ENCODE data around the gene GRIN2A. TPM values are rescaled to one million over a fixed set of nuclear protein-coding genes. Genes with fewer than 3 reads are reported as not detected.

GRIN2A gene
- total RNA-seq (2014; rRNA removed; shearing (Covaris generic)): not detected in 2 replicates
- not detected in 2 replicates for polyA plus RNA-seq (2016; fragmentation: Nextera tagmentation; extraction: Ambion mirVana)

DNA sequence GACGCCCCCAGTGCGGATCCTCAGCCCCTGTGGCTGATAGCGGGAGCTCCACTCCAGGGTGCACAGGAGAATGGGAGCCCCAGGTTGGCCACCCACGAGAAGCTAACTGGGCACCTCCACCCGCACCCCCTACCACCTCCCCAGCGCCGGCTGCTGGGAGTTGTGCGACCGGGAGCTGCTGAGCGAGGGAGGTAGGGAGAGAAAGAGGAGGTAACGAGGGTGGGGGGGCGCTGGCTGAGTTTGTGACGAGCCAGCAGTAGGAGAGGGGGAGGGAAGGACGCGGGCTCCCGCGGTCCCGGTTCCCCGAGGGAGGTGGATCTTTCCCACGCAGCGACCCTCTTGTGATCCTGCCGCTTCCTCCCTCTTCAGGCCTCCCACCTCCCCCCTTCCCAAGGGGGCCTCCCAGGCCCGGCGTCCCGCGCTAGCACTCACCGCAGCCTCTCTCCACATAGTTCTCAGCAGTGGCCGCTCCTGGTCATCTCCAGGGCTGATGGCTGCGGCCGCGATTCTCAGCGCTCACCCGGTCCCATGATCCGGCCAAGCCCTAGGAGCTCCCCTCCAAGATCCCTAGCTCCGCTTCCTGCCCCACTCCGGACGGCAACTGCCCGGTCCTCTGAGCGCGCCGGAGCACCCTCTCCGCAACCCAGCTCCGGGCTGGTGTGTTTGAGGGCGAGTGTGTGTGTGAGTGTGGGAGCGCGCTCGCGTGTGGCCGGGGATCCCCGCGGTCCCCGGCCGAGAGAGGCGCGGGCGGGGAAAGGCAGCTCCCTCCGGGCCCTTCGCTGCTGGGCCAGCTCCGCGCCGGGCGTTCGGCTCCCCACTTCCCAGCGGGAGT is at the start of gene GRIN2A:
TSS of gene GRIN2A (minus strand) at position 207 of the 832 bp plus-strand sequence. CDS start 2,017 bp downstream, outside the sequence.
- Histone ChIP-seq H4K20me1 (ENCODE audit: insufficient read depth) (no peaks in the 10 kb centered on the region), H2AFZ (0 out of 2 replicates have a peak within 1 kb of the TSS, but pooled peaks have one; percentile 56), H3K9ac (no peak within 1 kb of the TSS), H3K4me3 (no peak within 1 kb of the TSS), H3K27ac (no peak within 1 kb of the TSS), H3K36me3 (ENCODE audit: low read depth) (no peaks in the 10 kb centered on the region), H3K79me2 (ENCODE audit: insufficient read depth) (no peaks in the 10 kb centered on the region), H3K4me1 (ENCODE audit: insufficient read depth) (no peaks in the 10 kb centered on the region), H3K4me2 (ENCODE audit: unreplicated experiment) (no peak within 1 kb of the TSS), H3K9me2 (ENCODE audit: insufficient read depth) (no peaks in the 10 kb centered on the region), H3K9me3 (ENCODE audit: low read depth) (no peaks in the 10 kb centered on the region), H3F3A (ENCODE audit: insufficient read depth) (no peaks in the 10 kb centered on the region), H3K27me3 (replicated peaks; ENCODE audit: insufficient read depth) (peaks cover 23% of the 10 kb centered on the region)
- 2% methylated on average over 40 to 64 of the region's 64 CpGs for WGBS, 2 experiments (ENCODE audit: low coverage in 1 of 2, low lambda C conversion rate in 2 of 2, missing lambda C conversion rate in 2 of 2)
- TF ChIP-seq EZH2phosphoT487 (IDR thresholded peaks at IDR 0.05; ENCODE audit: insufficient read depth, low read depth) (no peak), EZH2 (IDR thresholded peaks at IDR 0.05; ENCODE audit: insufficient read depth, poor library complexity, severe bottlenecking) (peak; percentile 22)
- in situ Hi-C loops (cut with MboI): loop anchor here (10.0 to 25.0 kb wide), 2 partner anchors 1038 to 1620 kb away; no protein-coding TSS in a partner anchor
- peak; percentile 9 for DNase-seq

DNA sequence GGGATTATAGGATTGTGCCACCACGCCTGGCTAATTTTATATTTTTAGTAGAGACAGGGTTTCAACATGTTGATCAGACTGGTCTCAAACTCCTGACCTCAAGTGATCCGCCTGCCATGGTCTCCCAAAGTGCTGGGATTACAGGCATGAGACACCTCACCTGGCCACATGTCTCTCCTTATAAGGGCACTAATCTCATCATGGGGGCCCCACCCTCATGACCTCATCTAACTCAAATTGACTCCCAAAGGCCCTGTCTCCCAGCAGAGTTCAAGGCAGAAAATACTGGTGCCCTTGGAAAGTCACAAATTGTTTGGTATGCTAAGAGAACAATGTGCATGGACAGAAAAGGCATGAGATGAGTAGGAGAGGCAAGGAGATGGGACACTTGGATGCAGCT is 49.3 kb upstream of the GRIN2A start:
- in situ Hi-C loops (cut with MboI): no loop called here
- no peaks in the 10 kb centered on the region for H3K9me3 ChIP-seq (ENCODE audit: low read depth)
- H3K36me3 ChIP-seq (ENCODE audit: low read depth): no peaks in the 10 kb centered on the region
- no peak overlapping the region for H3K9ac ChIP-seq
- H3K27ac ChIP-seq: no peak overlapping the region
- no peak for DNase-seq
- no peak overlapping the region for H2AFZ ChIP-seq
- H3K27me3 ChIP-seq (replicated peaks; ENCODE audit: insufficient read depth): no peaks in the 10 kb centered on the region
- no peaks in the 10 kb centered on the region for H3K79me2 ChIP-seq (ENCODE audit: insufficient read depth)
- H3F3A ChIP-seq (ENCODE audit: insufficient read depth): no peaks in the 10 kb centered on the region
- WGBS, 2 experiments (ENCODE audit: low coverage in 1 of 2, low lambda C conversion rate in 2 of 2, missing lambda C conversion rate in 2 of 2): 15 to 17% methylated on average over 2 of the region's 2 CpGs
- no peaks in the 10 kb centered on the region for H3K9me2 ChIP-seq (ENCODE audit: insufficient read depth)
- no peaks in the 10 kb centered on the region for H4K20me1 ChIP-seq (ENCODE audit: insufficient read depth)
- no peak for TF ChIP-seq EZH2phosphoT487 (IDR thresholded peaks at IDR 0.05; ENCODE audit: insufficient read depth, low read depth)
- no peak for TF ChIP-seq EZH2 (IDR thresholded peaks at IDR 0.05; ENCODE audit: insufficient read depth, poor library complexity, severe bottlenecking)
- H3K4me1 ChIP-seq (ENCODE audit: insufficient read depth): no peaks in the 10 kb centered on the region
- H3K4me3 ChIP-seq: no peak overlapping the region
- no peak overlapping the region for H3K4me2 ChIP-seq (ENCODE audit: unreplicated experiment)

DNA sequence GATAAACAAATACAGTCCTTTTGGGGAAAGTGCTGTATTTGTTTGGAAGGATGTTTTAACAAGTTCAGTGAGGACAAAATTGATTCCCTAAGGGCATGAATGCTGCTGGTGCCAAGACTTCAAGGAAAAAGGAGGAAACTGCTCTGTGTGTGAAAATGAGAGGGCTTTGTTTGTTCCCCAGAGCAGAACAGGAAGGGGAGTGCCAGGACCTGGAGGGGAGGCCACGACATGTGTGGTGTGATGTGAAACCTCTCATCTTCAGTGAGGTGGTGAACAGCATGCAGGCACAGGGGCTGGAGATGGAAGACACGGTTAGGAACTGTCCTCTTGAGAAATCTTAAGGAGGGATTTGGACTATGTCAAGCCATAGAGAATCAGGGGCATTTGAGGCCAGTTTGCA is 46.6 kb upstream of the GRIN2A start:
- Histone ChIP-seq H3F3A (ENCODE audit: insufficient read depth) (no peaks in the 10 kb centered on the region), H3K9ac (no peak overlapping the region), H3K4me1 (ENCODE audit: insufficient read depth) (no peaks in the 10 kb centered on the region), H3K9me3 (ENCODE audit: low read depth) (no peaks in the 10 kb centered on the region), H3K36me3 (ENCODE audit: low read depth) (no peaks in the 10 kb centered on the region), H3K4me2 (ENCODE audit: unreplicated experiment) (no peak overlapping the region), H3K9me2 (ENCODE audit: insufficient read depth) (no peaks in the 10 kb centered on the region), H3K4me3 (no peak overlapping the region), H3K79me2 (ENCODE audit: insufficient read depth) (no peaks in the 10 kb centered on the region), H2AFZ (no peak overlapping the region), H3K27ac (no peak overlapping the region), H3K27me3 (replicated peaks; ENCODE audit: insufficient read depth) (no peaks in the 10 kb centered on the region), H4K20me1 (ENCODE audit: insufficient read depth) (no peaks in the 10 kb centered on the region)
- in situ Hi-C loops (cut with MboI): no loop called here
- no peak for TF ChIP-seq EZH2phosphoT487 (IDR thresholded peaks at IDR 0.05; ENCODE audit: insufficient read depth, low read depth)
- TF ChIP-seq EZH2 (IDR thresholded peaks at IDR 0.05; ENCODE audit: insufficient read depth, poor library complexity, severe bottlenecking): no peak
- WGBS, 2 experiments (ENCODE audit: low coverage in 1 of 2, low lambda C conversion rate in 2 of 2, missing lambda C conversion rate in 2 of 2): 0 to 5% methylated on average over 2 of the region's 2 CpGs
- no peak for DNase-seq

- no peaks in the 10 kb centered on the region for H3K9me2 ChIP-seq (ENCODE audit: insufficient read depth)
- no peak overlapping the region for H3K4me3 ChIP-seq
- no peak for DNase-seq
- H3K79me2 ChIP-seq (ENCODE audit: insufficient read depth): no peaks in the 10 kb centered on the region
- H3K27me3 ChIP-seq (replicated peaks; ENCODE audit: insufficient read depth): no peaks in the 10 kb centered on the region
- in situ Hi-C loops (cut with MboI): no loop called here
- H4K20me1 ChIP-seq (ENCODE audit: insufficient read depth): no peaks in the 10 kb centered on the region
- no peak overlapping the region for H2AFZ ChIP-seq
- H3K36me3 ChIP-seq (ENCODE audit: low read depth): no peaks in the 10 kb centered on the region
- H3K9me3 ChIP-seq (ENCODE audit: low read depth): no peaks in the 10 kb centered on the region
- WGBS, 2 experiments (ENCODE audit: low coverage in 1 of 2, low lambda C conversion rate in 2 of 2, missing lambda C conversion rate in 2 of 2): 0% methylated on average over 1 of the region's 1 CpG
- no peaks in the 10 kb centered on the region for H3F3A ChIP-seq (ENCODE audit: insufficient read depth)
- H3K4me2 ChIP-seq (ENCODE audit: unreplicated experiment): no peak overlapping the region
- TF ChIP-seq EZH2phosphoT487 (IDR thresholded peaks at IDR 0.05; ENCODE audit: insufficient read depth, low read depth) (no peak), EZH2 (IDR thresholded peaks at IDR 0.05; ENCODE audit: insufficient read depth, poor library complexity, severe bottlenecking) (no peak)
- H3K4me1 ChIP-seq (ENCODE audit: insufficient read depth): no peaks in the 10 kb centered on the region
- H3K9ac ChIP-seq: no peak overlapping the region
- no peak overlapping the region for H3K27ac ChIP-seq
Observed at GRCh38 chr16:10226987-10227306, 44.7 kb upstream of the GRIN2A start.

Data from GM23248 (cell line).